GM19397 (cell line): ENCODE results near the gene SORCS2.

Experiments
- ATAC-seq: cut with Tn5 transposase; IDR thresholded peaks from one replicate; pipeline ENCODE4 v1.9.1; 2021; ENCODE audit warnings: mild to moderate bottlenecking, moderate library complexity; ENCODE audit not compliant: unreplicated experiment

Gene SORCS2

GRCh38 chr4:7420661-7421040 lies 228.3 kb downstream of the SORCS2 start:
- ATAC-seq: no peak

GRCh38 chr4:7421356-7422150 lies 229.2 kb downstream of the SORCS2 start:
- ATAC-seq: no peak

GRCh38 chr4:7422151-7422897 lies 230.0 kb downstream of the SORCS2 start:
- no peak for ATAC-seq

GRCh38 chr4:7422898-7423180 lies 230.5 kb downstream of the SORCS2 start:
- no peak for ATAC-seq

- ATAC-seq: no peak
Measured at GRCh38 chr4:7423391-7423790, 231.1 kb downstream of the SORCS2 start.

GRCh38 chr4:7423801-7424552 lies 231.6 kb downstream of the SORCS2 start:
- no peak for ATAC-seq

- ATAC-seq: no peak
Measured at GRCh38 chr4:7424553-7425111, 232.3 kb downstream of the SORCS2 start.

GRCh38 chr4:7425124-7425523 lies 232.8 kb downstream of the SORCS2 start:
- ATAC-seq: no peak

GRCh38 chr4:7425591-7426468 lies 233.5 kb downstream of the SORCS2 start:
- ATAC-seq: no peak

- no peak for ATAC-seq
Measured at GRCh38 chr4:7426525-7427171, 234.3 kb downstream of the SORCS2 start.

GRCh38 chr4:7427361-7427760 lies 235.0 kb downstream of the SORCS2 start:
- no peak for ATAC-seq

GRCh38 chr4:7427831-7428260 lies 235.5 kb downstream of the SORCS2 start:
- no peak for ATAC-seq

GRCh38 chr4:7428261-7429068 lies 236.1 kb downstream of the SORCS2 start:
- no peak for ATAC-seq

GRCh38 chr4:7429069-7429416 lies 236.7 kb downstream of the SORCS2 start:
- no peak for ATAC-seq

GRCh38 chr4:7429601-7430078 lies 237.3 kb downstream of the SORCS2 start:
- ATAC-seq: no peak

- ATAC-seq: no peak
Measured at GRCh38 chr4:7430368-7430964, 238.1 kb downstream of the SORCS2 start.

GRCh38 chr4:7430965-7431695 lies 238.8 kb downstream of the SORCS2 start:
- no peak for ATAC-seq
